Hepatocyte (in vitro differentiated cells): Measurements from ENCODE around the gene MS4A2. TPM values are rescaled to one million over a fixed set of nuclear protein-coding genes. Genes with fewer than 3 reads are reported as not detected.

Experiments used
- DNase-seq: peaks from one replicate; pipeline ENCODE4 v3.0.0-alpha.2; 2016; ENCODE audit warnings: low spot score
- H2AFZ ChIP-seq: fragments of 200-600 bp; sonication (generic); 2 replicates; pipeline ENCODE4 v1.6.0; 2016; ENCODE audit warnings: antibody characterized with exemption, mild to moderate bottlenecking
- H3K27ac ChIP-seq: fragments of 200-600 bp; sonication (generic); 2 replicates; pipeline ENCODE4 v1.5.1; 2016; ENCODE audit warnings: mild to moderate bottlenecking
- H3K27me3 ChIP-seq: fragments of 200-600 bp; sonication (generic); 2 replicates; pipeline ENCODE4 v1.6.1; 2016
- H3K36me3 ChIP-seq: fragments of 200-600 bp; sonication (generic); replicated peaks from 2 replicates; pipeline ENCODE4 v1.5.1; 2016; ENCODE audit warnings: low read depth; ENCODE audit not compliant: insufficient read depth
- H3K4me1 ChIP-seq: fragments of 200-600 bp; sonication (generic); 2 replicates; pipeline ENCODE4 v1.5.1; 2016; ENCODE audit warnings: mild to moderate bottlenecking, moderate library complexity; ENCODE audit not compliant: insufficient read depth
- H3K4me2 ChIP-seq: fragments of 200-600 bp; sonication (generic); 2 replicates; pipeline ENCODE4 v1.6.0; 2016
- H3K4me3 ChIP-seq: fragments of 200-600 bp; sonication (generic); 2 replicates; pipeline ENCODE4 v1.5.1; 2016; ENCODE audit warnings: mild to moderate bottlenecking
- H3K79me2 ChIP-seq: fragments of 200-600 bp; sonication (generic); 2 replicates; pipeline ENCODE4 v1.6.0; 2017; ENCODE audit warnings: mild to moderate bottlenecking
- H3K9me2 ChIP-seq: fragments of 200-600 bp; sonication (generic); replicated peaks from 2 replicates; pipeline ENCODE4 v1.6.0; 2017; ENCODE audit warnings: mild to moderate bottlenecking; ENCODE audit not compliant: insufficient read depth
- H3K9me3 ChIP-seq: fragments of 200-600 bp; sonication (generic); 2 replicates; pipeline ENCODE4 v1.5.1; 2016; ENCODE audit warnings: low read depth, mild to moderate bottlenecking
- H4K20me1 ChIP-seq: fragments of 200-600 bp; sonication (generic); 2 replicates; pipeline ENCODE4 v1.6.0; 2016; ENCODE audit warnings: mild to moderate bottlenecking; ENCODE audit not compliant: insufficient read depth, poor library complexity, severe bottlenecking
- CTCF ChIP-seq: fragments of 200-600 bp; sonication (generic); IDR thresholded peaks from 2 replicates; pipeline ENCODE4 v1.5.1; 2016; ENCODE audit warnings: antibody characterized with exemption, mild to moderate bottlenecking; ENCODE audit not compliant: poor library complexity
- EZH2 ChIP-seq: fragments of 200-600 bp; sonication (generic); IDR thresholded peaks from 2 replicates; pipeline ENCODE4 v1.6.1; 2016; ENCODE audit warnings: antibody characterized with exemption, mild to moderate bottlenecking, borderline replicate concordance
- EZH2phosphoT487 ChIP-seq: fragments of 200-600 bp; sonication (generic); IDR thresholded peaks from one replicate; pipeline ENCODE4 v1.6.1; 2018; ENCODE audit warnings: antibody characterized with exemption, mild to moderate bottlenecking, low read depth, moderate library complexity; ENCODE audit not compliant: unreplicated experiment, severe bottlenecking
- WGBS: methylation state at CpG from one replicate; pipeline ENCODE4 v1.1.6; 2016; ENCODE audit warnings: low lambda C conversion rate; ENCODE audit errors: missing lambda C conversion rate; 5-methylcytosine and 5-hydroxymethylcytosine counted together
- polyA plus RNA-seq: library from polyadenylated mRNA; unstranded; fragments of >200 nt; fragmentation: Nextera tagmentation; extraction: Ambion mirVana; gene quantifications from 2 replicates; pipeline ENCODE4 v1.2.1, GENCODE V29; 2016
- total RNA-seq: library from RNA; depleted of rRNA; stranded (reverse); fragments of >200 nt; gene quantifications from 2 replicates; pipeline ENCODE4 v1.2.3, GENCODE V29; 2014

MS4A2 gene
- total and polyA plus RNA-seq, 2 experiments from 2014 or later = not detected

DNA sequence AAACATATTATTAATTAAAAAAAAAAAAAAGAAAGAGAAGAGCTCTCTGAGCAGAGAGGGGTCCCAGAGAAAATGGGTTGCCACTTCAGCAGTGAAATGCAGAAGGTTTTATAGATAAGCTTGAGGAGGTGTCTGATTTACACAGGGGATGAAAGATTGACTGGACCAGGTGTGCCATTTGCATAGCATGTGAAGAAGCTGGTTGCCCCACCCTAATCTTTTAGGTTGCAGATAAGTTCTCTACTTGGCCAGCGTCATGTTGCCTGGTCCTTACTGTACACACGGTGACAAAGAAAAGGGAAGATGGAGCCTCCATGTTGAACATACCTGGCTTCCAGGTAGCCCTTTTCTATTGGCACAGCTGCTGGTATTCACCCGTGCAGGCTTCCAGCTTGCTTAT, 41.4 kb downstream of the MS4A2 start:
- Histone ChIP-seq H3K4me3 (no peak overlapping the region), H3K4me1 (no peaks in the 10 kb centered on the region), H3K27me3 (no peaks in the 10 kb centered on the region), H3K79me2 (no peaks in the 10 kb centered on the region), H4K20me1 (no peaks in the 10 kb centered on the region), H3K36me3 (no peaks in the 10 kb centered on the region), H3K9me3 (no peaks in the 10 kb centered on the region), H3K4me2 (no peak overlapping the region), H2AFZ (no peak overlapping the region), H3K9me2 (no peaks in the 10 kb centered on the region), H3K27ac (no peak overlapping the region)
- TF ChIP-seq CTCF = no peak
- no peak for TF ChIP-seq EZH2phosphoT487
- no peak for TF ChIP-seq EZH2
- DNase-seq = no peak
- 60% methylated on average over 3 of the region's 3 CpGs for WGBS

- H3K4me2 ChIP-seq = no peak overlapping the region
- H3K27me3 ChIP-seq = no peaks in the 10 kb centered on the region
- no peak overlapping the region for H2AFZ ChIP-seq
- H3K79me2 ChIP-seq = no peaks in the 10 kb centered on the region
- no peak overlapping the region for H3K27ac ChIP-seq
- TF ChIP-seq EZH2 (no peak), CTCF (peak; percentile 41)
- H3K4me1 ChIP-seq = no peaks in the 10 kb centered on the region
- H3K9me2 ChIP-seq = no peaks in the 10 kb centered on the region
- H3K36me3 ChIP-seq = no peaks in the 10 kb centered on the region
- DNase-seq = peak; percentile 32
- no peaks in the 10 kb centered on the region for H4K20me1 ChIP-seq
- no peak overlapping the region for H3K4me3 ChIP-seq
- no peaks in the 10 kb centered on the region for H3K9me3 ChIP-seq
Measured at GRCh38 chr11:60130496-60130895, 42.0 kb downstream of the MS4A2 start.

DNA sequence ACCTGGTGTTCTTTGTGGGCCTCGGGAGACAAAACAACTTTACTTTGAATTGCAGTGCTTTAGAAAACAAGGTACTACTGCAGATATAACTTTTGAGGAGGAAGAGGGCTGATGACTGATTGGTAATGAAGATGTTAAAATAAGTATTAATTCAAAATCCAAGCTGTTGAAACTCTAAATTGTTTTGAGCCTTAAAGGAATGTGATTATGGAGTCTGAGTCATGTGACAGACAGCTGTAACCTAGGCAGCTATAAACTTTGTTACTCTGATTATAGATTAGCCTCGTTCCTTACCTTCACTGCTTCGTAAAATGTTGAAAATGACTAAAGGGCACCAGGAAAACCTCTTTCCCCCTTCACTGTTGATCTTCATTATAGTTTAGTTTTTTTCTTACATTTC, 43.4 kb downstream of the MS4A2 start:
- Histone ChIP-seq H2AFZ (no peak overlapping the region), H3K36me3 (no peaks in the 10 kb centered on the region), H3K27ac (no peak overlapping the region), H3K9me2 (no peaks in the 10 kb centered on the region), H3K27me3 (no peaks in the 10 kb centered on the region), H3K79me2 (no peaks in the 10 kb centered on the region), H4K20me1 (no peaks in the 10 kb centered on the region), H3K4me3 (no peak overlapping the region), H3K4me2 (no peak overlapping the region), H3K9me3 (no peaks in the 10 kb centered on the region), H3K4me1 (no peaks in the 10 kb centered on the region)
- no peak for DNase-seq
- TF ChIP-seq EZH2 = no peak
- 55% methylated on average over 3 of the region's 3 CpGs for WGBS

GRCh38 chr11:60133917-60134316, 45.5 kb downstream of the MS4A2 start:
- no peak overlapping the region for H3K4me3 ChIP-seq
- 10% methylated on average over 1 of the region's 1 CpG for WGBS
- no peaks in the 10 kb centered on the region for H3K9me3 ChIP-seq
- H3K36me3 ChIP-seq = no peaks in the 10 kb centered on the region
- no peaks in the 10 kb centered on the region for H3K27me3 ChIP-seq
- no peak overlapping the region for H3K4me2 ChIP-seq
- no peak overlapping the region for H2AFZ ChIP-seq
- H3K4me1 ChIP-seq = no peaks in the 10 kb centered on the region
- no peaks in the 10 kb centered on the region for H3K79me2 ChIP-seq
- no peaks in the 10 kb centered on the region for H4K20me1 ChIP-seq
- no peaks in the 10 kb centered on the region for H3K9me2 ChIP-seq
- no peak for TF ChIP-seq CTCF
- TF ChIP-seq EZH2phosphoT487 = no peak
- no peak for TF ChIP-seq EZH2
- no peak overlapping the region for H3K27ac ChIP-seq
- no peak for DNase-seq
